ENCODE measurements around the gene LHFPL2. TPM values are rescaled to one million over a fixed set of nuclear protein-coding genes. Genes with fewer than 3 reads are reported as not detected.

LHFPL2 gene
- total RNA-seq, 1 experiment from 2014 or later = 35.1 TPM

DNA sequence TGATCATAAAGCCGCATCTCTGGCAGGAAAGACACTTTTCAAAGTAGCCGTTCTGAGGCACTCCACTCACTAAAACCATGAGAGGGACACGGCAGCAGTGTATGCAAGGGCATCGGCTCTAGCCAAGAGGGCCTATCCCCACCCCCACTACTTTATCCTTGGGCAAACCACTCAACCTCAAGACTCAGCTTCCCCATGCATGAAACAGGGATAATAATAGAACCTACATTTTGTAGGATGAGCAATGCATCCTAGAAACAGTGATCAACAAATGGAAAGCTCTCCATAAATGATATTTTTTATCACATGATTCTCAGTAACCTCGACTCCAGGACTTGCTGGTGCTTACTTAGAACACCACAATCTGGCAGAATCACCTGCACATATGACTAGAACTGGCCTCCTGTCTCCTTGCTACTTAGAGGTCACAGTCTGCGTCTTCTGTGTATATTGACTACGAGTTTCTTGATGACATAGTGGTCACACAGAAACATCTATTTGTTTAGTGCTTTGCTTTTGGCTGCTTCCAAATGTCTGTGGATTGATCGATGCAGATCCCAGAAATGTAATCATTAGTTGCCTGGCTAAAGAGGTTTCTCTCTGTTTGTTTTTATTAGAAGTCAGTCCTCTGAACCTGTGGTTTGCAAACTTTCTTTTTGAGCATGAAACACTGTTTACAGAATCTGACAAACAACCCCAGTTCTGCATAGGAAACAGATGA, 102.1 kb downstream of the LHFPL2 start:
- DNase-seq (ENCODE audit: low read depth) = no peak

DNA sequence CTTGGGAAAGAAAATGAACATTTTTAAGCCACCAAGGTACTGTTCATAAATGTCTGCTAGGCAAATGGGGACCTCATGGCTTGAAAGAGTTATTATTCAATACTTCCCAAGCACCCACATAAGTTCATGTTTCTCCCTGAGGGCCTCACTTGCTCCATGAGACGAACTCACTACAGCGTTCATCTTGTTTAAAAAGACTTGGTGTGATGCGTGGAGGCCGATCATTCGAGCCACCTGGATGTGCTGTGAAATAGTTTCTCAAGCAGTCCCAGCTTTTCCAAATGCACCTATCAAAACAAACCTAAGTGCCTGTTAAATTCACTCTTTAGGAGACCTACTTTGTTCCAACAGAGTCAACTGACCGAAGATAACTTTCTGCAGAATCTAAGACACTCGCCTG, 103.2 kb downstream of the LHFPL2 start:
- DNase-seq (ENCODE audit: low read depth) = no peak

DNA sequence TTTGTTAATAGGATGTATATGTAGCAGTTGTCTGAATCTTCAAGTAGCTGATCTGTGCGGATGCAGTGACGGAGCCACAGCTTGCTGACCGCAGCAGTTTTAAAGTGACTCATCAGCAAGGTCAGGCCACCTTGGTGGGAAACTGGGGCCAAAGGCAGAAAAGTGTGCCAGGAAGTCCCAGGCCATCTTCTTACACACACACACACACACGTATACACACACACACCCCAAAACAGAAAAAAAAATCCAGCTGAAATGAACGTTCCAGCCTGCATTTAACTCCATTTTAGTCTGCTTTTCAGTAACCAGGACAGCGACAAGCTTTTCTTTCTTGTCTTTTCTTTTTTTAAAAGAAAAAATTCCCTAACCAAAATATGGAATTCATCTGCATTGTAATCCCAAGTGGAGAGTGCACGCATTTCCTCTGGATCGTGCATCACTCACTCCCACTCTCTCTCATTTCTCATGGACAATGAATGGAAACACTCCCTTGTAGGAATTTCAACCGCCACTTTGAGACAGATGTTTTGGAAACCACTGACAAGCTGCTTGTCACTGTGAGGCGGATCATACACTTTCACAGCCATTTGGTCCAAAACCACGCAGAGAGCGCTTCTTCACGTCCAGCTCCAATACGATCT, 103.9 kb downstream of the LHFPL2 start:
- peak; percentile 83 for DNase-seq (ENCODE audit: low read depth)

DNA sequence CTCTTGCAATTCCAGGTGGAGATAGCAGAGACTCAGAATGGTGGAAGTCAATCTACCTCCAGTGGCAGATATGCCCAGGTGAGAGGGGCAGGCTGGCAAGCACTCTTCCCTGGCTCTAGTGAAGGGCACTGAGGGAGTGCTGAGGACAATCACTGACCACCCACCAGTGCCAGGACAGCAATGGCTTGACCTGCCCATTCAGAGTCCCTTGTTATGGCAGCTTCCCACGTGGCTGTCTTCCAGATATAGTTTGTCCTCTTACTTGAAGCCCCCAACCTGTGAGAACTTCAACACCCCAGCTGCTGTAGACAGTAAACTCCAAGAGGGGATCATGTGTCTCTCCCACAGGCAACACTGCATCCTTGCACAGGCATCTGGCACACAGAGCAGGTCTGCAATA, 104.7 kb downstream of the LHFPL2 start:
- no peak for DNase-seq (ENCODE audit: low read depth)

DNA sequence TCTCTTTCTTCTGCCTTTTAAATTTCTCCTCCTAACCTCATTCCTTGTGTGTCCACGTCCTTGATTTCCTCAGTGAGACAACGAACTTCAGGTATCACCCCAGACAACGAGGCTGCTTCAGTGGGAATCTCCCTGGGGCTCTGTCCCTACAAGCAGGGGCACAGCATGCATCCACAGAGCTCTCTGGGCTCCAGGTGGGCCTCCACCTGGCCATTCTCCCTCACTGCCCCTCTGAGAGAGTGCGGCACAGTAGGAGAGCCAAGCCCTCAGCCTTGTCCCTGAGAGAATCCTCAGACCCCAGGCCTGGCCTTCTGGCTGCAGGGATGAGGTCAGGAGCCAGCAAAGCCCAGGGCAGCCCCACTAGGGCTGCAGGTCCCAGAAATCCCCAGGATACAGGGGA, 105.3 kb downstream of the LHFPL2 start:
- no peak for DNase-seq (ENCODE audit: low read depth)

DNA sequence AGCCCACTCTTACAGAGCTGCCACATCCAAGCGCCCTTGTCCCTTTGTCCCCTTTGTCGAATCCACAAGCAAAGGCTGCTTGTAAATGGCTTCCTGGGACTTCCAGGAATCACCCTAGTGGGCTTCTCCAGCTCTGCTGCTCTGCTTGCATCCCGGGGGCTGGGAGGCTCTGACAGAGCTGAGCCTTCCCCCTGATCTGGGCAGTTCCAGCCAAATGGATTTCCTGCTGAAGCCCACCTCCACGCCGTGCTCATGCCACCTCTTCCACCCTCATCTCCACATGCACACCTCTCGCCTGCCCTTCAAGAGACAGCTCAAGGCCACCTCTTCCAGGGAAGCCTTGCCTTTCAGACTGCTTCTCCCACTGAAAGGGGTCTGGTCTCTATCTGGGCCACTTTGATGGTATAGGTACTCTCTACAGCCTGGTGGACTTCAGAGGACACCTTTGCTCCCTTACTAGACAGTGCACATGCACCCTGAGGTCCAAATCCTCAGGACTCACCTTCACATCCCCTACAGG, 106.2 kb downstream of the LHFPL2 start:
- DNase-seq (ENCODE audit: low read depth) = no peak

DNA sequence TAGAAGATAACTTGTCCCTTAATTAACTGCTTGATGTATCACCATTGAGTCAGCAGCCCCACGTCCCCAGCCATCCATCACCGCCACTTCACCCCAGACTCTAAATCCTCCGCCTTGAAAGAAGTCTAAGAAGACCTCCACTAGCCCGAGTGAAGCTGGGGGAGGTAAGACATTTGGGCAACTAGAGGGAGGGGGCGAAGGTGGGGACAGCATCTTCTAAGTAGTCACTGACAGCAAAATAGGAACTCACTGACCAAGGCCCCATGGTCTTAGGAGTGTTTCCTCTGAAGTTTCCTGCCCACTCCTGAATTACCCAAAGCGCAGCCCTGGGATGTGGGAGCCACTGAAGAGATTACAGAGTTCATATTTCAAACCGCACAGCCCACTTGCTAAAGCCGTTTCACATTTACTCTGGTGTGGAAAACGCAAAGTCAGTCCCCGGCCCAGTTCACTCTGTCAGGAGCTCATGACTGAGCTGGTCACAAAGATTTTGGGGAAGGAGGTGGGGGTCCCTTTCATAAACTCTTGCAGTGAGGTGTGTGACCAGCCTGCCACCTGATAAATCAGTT, 107.4 kb downstream of the LHFPL2 start:
- DNase-seq (ENCODE audit: low read depth) = no peak

DNA sequence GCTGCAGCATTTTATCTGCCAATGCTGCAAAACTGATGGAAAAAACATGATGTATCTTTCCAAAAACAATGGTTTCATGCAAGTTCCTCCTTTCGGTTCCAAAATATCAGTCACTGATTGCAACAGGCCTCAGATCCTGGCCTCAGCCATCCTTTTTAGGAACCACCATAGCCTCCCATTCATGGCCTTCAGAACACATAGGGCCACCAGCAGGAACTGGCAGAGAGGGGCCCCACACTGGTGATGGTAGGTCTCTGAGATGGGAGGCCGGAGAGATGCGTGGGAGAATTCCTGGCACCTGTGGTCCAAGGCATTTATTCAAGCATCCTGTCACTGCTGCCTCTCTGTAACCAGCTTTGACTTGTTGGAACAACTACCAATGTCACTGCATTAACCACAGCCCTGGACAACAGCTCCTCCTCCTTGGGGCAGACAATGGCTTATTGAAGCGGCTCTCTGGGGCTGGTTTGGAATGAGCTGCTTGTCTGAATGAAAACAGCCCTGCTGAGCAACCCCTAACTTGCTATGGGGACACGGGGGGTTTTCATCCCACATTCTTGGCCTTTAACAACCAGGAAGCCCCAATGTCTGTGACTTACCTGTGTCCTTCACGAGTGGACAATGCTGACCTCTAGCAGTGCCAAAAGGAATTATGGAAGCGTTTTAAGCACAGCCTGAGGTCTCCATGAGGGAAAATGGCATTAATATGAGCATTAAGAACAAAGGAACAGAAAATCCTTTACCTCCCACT, 108.1 kb downstream of the LHFPL2 start:
- peak; percentile 42 for DNase-seq (ENCODE audit: low read depth)

DNA sequence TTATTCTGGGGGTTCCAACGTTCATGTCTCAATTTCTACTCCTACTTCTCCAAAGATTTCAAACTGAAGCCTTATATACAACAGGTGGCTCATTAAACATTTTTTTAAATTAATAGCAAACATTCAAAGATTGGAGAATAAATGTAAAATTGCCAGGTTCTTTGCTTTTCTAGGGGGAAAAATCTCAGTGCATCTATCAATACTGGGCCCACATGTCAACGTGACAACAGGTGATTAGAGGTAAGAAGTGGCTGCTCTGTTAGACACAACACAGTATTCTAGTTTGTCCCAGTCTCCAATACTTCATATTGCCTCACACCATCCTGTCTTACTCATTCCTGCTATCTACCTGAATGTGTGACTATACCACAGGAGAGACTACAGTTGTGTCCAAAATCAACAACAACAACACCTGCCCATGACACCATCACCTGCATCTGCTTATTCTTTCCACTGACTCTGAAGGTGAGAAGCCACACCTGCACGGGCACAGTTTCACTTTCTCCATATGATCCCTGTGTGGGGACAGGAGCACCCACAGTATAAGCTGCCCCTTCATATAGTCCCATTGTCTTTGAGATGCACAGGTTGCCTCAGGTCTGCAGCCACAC, 110.2 kb downstream of the LHFPL2 start:
- DNase-seq (ENCODE audit: low read depth) = no peak

DNA sequence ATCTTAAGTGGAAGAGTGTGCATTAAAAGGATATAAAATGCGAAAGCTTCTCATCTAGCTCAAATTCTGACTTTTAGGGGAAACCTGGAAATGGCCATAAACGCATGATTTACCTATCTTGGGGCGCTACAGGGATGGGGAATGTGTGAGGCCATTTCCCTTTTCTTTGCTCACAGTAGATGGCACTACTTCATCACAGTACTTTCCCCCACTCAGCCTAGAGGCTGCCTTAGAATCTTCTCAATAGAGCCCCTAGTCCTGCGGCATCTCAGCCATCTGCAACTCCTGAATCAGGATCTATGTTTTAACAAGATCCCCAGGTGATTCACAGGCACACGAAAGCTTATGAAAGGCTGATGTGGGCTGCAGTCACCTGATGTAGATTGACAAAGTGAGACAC, 110.8 kb downstream of the LHFPL2 start:
- DNase-seq (ENCODE audit: low read depth) = peak; percentile 37

DNA sequence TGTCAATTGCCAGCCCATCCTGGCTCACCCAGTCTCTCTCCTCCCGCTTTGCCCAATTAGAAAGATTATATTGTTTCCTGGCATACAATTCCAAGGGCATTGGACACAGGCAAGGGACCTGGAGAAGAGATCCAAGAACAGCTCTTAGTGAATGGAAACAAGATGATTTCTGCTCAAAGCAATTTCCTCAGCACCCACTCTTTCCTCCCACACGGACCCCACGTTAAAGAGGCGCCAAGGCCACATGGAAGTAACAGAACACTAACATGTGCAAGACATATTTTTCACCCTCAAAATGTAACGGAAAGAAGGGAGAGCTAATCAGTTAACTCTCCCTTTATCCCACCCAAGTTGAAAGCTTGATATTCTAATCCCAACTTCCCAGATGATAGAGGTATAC, 111.2 kb downstream of the LHFPL2 start:
- no peak for DNase-seq (ENCODE audit: low read depth)

DNA sequence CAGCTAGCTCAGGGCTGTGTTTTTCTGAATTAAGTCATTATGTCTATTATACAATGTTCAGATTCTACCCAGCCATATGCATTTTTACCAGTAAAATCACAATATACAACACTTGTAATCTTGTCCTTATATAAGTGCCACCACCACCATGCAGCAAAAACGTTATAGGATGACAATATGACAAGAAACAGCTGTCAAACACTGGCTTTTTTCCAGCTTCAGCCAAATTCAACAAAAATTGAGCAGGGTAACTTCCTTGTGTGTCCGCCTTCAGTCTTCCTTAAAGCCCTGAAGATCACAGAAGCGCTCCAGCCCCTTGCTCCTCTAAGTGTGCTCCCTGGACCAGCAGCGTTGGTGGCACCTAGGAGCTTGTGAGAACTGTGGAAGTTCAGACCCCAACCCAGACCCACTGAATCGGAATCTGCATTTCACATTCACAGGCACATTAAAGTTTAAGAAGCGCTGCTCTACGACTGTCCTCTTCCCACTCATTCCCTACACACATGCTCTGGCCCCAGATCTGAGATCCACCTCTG, 111.8 kb downstream of the LHFPL2 start:
- no peak for DNase-seq (ENCODE audit: low read depth)

DNA sequence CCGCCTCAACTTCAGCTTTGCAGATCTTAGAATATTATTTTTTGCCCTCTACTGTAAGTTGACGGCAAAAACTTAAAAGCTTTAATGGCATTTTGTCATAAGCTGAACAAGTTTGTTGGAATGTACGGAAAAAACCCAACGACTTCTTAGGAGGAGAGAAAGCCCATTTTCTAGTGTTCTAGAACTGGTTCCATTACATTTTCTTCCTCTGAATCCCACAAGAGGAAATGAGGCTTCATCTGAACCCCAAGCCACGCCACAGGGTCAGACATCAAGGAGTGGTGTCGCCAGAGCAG, 113.7 kb downstream of the LHFPL2 start:
- no peak for DNase-seq (ENCODE audit: low read depth)

DNA sequence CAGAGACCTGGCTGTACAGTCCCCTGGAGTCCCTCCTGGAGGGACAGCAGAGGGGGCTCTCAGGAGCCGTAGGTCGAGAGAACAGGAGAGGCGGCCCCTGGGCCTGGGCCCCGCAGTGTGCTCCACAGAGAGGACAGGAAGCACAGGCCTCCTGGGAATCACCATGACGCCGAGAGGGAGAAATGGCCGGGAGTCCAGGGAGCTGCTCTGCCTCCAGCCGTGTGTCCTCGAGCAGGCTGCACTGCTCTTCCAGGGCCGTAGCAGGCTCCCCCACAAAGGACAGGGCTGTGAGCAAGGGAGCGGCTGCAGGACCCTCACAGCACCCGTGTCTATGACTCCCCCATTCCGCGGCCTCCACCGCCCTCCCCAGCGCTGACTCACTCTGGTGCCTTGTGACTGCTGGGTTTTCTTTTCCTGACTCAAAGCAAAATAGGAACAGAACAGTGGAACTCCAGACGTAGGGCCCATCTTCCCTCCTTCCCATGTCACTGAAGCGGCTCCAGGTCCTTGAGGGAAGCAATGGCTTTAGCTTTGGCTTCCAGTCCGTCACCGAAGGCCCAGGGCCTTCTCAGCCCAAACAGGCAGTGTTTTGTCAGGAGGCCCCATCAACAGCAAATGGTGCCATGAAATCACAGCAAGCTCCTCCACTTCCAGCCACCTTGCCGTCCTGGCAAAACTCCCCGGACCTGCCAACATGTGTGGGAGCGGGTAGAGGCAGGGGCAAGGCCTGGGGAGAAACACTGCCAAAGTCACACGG, 114.2 kb downstream of the LHFPL2 start:
- DNase-seq (ENCODE audit: low read depth) = peak; percentile 84

DNA sequence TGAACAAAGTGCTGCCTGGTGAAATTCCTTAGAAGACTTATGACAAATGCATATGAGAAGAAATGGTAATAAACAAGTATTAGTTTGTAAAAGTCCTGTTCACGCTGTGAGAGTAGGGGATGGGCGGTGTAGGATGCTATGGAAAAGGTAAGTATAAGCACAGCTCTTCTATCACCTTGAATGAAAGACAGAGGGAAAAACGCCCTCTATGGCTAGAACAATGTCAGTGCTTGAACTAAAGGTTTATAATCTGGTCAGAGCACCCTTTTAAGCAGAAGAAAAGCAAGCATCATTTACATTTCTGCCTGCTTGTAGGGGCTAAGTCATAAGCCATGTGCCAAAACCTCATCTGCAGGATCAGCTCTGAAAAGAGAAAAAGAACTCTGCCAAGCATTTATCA, 115.2 kb downstream of the LHFPL2 start:
- DNase-seq (ENCODE audit: low read depth) = no peak

DNA sequence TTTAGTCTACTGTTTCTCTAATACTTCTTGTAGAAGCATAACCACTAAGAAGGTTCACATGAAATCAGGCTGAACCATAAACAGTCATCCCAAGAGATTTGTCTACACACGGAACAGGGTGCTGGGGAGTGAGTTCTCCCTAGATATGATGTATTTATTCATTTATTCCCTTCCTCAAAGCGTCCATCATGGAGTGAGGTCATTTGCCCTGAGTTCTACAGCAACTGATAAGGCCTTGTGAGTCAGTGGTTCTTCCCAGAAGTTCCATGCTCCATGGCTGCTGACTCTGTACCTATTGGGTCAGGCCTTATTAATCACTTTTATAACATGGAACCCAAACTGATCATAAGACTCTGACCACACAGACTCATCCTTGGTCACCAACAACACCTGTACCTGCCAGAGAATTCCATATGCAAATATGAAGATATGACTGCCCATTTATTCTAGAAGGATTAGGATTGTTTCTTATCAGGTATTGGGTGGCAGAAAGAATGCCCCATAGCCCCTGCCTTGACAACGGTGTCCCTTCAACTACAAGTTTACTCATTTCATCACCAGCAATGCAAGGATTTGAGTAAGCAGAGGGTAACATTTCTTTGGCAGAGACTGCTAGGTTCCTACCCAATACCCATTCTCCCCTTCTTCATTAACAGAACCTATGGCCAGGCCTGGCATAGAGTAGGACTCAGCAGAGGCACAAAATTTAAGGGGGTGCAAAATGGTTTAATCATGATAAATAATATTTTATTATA, 118.1 kb downstream of the LHFPL2 start:
- DNase-seq (ENCODE audit: low read depth) = peak; percentile 72

DNA sequence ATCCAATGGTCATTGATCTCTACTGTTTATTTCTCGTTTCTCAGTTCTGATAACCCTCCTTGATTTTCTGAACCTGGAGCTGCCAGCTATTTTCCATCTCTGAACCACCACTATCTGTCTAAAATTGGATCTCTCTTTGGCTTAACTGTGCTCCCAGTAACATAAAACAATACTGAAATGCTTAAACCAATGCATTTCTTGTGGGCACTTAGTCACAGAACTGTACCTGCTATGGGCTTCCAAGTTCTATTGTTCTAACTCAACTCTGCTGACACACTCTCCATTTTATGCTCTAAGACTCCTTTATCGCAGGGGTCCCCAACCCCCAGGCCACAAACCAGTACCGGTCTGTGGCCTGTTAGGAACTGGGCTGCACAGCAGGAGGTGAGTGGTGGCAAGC, 120.6 kb downstream of the LHFPL2 start:
- no peak for DNase-seq (ENCODE audit: low read depth)

DNA sequence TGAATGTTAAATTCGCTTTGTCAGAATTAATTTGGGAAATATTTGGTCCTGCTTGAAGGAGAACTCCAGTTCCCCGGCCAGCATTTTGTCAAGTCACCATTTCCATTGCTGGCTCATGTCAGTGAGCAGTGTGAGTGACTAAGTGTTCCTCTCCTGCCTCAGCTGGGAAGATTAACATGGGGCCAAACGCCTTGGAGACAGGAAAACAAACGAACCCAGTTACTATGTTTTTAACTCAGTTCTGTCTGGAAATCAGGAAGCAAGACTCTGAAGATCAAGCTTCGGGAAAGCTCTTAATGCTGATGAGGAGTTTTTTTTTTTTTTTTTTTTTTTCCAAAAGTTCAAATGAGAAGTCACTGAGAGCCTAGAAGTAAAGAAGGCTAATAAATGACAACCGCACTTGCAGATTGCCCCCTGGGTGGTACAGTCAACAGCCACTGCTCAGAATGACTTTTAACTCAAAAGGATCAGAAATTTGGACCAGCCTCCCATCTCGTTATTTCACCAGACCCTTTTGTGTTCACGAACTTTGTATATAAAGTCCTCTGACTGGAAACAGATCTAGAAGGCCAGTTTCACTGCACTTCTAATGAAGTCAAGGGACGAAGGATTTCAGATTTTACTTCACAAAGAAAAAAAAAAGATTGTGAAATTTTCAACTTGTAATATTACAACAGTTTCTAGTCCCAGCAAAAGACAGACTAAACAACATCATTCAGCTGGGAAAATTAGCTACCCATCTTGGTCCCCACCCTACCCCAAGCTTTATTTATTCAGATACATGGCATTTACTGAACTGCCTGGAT, 121.3 kb downstream of the LHFPL2 start:
- peak; percentile 94 for DNase-seq (ENCODE audit: low read depth)

DNA sequence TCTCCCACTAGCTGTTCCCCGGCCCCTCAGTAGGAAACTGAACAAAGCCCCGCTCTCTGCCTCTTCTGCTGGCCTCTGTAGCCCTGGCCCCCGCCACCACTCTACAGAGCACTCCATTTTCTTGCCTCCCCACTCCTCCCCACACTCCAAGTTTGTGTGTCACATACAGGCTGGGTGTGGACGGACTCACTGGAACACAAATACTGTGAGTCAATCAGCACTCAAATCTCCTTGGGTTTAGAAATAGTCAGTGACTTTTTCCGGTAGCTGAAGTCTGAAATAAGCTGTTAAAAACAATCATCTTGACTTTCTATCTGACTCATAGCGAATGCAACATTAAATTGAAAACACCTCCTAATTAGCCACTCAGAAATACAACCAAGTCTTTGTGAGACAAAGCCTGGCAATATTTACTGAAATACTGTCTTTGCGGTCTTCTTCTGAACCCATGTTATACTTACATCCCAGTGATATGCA, 122.5 kb downstream of the LHFPL2 start:
- peak; percentile 75 for DNase-seq (ENCODE audit: low read depth)
